Dedifferentiated amniotic fluid mesenchymal stem cell (primary cell): ENCODE results near the gene AFTPH.

Source experiments
- DNase-seq: peaks from one replicate; pipeline ENCODE4 v3.0.0-alpha.2; 2016; ENCODE audit errors: extremely low spot score

The AFTPH gene

GRCh38 chr2:64612575-64613195 lies 88.6 kb downstream of the AFTPH start:
- DNase-seq = no peak

DNA sequence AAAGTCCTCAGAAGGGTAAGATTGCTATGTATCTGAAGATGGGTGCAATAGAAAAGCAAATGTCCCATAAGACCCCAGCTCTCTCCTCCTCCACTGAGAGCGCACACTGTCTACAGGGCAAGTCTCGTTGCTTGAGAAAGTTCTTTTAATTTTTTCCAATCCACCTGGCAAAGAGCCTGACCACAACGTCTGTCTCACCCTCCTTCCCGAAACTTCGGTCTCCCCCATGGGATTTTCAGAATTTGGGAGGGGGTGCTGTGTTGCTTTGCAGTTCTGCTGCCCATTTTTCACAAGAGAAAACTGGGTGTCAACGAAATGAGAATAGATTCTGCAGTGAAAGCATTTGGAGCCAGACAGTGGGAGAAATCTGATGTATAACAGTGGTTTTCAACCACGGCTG lies 89.1 kb downstream of the AFTPH start:
- DNase-seq = no peak

DNA sequence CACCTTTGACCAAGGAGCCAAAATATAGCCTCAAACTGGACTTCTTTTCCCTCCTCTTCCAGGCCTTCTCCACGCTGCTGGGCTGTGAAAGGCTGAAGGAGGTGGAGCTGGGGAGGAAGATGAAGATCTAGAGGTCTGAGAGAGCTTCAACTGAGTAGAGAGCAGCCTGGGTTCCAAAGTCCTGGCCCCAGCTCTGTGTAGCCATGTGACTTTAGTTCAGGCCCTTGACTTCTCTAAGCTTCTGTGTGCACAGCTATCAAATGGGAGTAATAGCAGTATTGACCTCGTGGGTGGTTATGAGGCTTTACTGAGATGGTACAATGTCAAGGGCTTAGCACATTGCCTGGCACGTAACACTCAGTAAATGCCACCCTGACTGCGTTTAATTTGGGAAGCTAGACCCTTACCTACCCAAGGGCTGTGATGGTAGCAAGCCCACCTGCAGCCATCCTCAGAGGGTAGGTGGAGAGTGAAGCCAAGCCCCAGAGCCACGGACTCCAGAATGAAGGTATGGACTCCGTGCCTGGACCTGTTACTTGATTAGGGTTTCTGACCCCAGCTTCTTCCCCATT lies 91.2 kb downstream of the AFTPH start:
- DNase-seq = no peak

DNA sequence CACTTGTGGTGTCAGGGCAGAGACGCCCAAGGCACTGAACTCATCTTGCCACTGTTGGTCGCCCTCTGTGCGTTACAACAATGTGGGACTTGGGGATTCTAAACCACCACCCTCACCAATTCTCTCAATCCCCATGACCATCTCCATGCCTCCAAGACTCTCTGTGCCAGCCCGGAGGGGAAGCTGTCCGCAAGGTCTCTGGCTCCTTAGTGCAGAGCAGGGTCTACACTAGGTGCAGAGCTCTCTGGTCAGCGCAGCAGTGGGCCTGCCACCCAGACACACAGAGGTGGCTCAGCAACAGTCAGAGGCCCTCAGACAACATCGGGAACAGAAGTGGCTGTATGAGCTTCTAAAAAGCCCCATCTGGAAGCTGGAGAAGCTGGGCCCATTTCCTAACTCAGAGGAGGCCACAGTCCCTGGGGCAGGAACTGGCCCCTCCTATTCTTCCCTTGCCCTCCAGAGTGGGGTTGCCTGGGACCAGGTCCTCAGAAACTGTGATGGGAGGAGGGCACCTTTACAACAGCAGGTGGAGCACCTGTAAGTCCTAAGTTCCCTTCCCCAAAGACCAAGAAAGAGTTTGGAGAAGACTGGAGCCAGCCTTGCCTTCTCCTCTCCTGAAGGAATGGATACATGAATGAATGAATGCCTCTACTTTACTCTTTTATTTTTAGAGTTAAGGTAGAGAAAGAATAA lies 91.9 kb downstream of the AFTPH start:
- no peak for DNase-seq

GRCh38 chr2:64617631-64618151 lies 93.6 kb downstream of the AFTPH start:
- DNase-seq = no peak

DNA sequence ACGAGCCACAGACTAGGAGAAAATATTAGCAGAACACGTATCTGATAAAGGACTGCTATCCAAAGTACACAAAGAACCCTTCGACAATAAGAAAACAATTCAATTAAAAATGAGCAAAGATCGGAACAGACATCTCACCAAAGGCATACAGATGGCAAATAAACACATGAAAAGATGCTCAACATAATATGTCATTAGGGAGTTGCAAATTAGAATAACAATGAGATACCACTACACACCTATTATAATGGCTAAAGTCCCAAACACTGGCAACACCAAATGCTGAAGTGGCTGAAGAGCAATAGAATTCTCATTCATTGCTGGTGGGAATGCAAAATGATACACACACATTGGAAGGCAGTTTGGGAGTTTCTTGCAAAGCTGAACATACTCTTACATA lies 96.5 kb downstream of the AFTPH start:
- no peak for DNase-seq

DNA sequence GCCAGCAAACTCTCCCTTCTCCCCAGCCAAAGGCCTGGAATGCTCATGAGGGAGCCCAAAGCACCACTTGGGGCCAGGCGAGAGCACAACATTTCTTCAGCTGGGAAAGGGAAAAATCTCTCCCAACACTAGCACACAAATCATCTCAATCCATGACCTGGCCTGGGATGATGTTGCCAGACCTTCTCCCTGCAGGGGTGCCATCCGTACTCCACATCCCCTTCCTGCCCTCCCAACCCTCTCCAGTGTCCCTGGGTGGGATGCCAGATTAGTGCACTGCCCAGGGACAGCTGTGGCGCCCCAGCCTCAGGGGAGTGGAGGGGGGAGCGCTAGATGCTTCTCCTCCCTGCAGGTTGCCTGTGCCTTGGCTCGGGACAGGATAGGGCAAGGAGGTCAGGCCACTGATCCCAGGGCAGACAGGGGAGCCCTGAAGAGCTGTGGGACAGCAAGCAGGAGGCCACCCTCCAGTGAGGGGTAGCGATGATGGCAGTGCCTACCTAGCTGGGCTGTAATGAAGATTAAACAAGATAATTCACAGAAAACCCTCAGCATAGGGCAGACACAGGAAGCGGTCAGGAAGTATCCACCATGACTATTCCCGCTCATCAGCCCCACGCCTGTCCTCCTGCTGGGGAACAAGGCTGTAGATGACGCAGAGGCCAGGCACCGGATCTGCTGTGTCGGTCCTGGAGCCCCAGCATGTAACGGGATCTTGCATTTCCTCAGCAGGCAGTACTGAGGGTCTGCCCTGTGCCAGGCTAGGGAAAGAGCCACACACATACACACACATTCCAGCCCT lies 98.5 kb downstream of the AFTPH start:
- DNase-seq = no peak

DNA sequence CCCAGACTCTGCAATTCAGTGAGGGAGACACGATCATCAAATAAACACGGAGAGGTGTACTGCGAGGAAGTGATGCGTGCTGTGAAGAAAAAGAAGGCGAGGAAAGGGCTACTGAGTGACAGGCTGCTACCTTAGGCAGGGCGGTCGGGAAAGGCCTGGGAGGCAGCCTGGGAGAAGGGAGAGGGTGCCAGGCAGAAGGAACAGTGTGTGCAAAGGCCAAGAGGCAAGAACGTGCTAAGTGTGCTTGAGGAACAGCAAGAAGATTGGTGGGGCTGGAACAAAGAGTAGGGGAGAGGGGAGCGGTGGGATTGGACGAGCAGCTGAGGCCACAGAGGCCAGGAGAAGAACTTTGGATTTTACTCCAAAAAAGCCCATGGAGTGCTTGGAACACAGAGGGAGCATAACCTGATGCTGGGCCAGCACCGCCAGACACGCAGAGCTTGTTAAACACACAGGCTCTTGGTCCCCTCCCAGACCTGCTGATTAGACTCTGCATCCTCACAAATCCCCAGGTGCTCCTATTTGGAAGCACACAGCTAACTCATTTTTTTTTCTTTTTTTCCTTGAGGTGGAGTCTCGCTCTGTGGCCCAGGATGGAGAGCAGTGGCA lies 99.2 kb downstream of the AFTPH start:
- no peak for DNase-seq

DNA sequence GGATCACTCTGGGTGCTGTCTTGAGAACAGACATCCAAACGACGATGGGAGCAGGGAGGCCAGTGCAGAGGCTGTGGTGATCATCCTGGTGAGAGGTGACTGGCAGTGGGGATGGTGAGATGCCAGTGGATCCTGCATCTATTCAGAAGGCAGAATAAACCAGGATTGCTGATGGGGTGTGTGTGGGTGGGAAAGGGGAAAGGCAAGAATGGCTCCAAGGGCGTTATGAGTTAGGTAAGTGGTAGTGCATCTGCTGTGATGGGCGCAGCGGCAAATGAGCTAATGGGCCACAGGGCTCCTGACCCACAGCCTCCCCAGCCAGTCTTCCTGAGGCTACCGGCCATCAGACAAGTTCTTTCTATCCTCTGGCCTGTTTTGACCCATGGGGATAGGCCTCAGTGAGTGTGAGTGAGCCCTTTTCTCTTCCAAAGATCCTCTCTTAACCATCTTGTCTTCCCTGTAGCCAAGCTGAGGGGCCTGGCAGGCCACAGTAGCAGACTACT lies 100.0 kb downstream of the AFTPH start:
- DNase-seq = no peak

- no peak for DNase-seq
These were observed 100.7 kb downstream of the AFTPH start for GRCh38 chr2:64624862-64625261.

- no peak for DNase-seq
These were observed 101.4 kb downstream of the AFTPH start for GRCh38 chr2:64625299-64626145.

DNA sequence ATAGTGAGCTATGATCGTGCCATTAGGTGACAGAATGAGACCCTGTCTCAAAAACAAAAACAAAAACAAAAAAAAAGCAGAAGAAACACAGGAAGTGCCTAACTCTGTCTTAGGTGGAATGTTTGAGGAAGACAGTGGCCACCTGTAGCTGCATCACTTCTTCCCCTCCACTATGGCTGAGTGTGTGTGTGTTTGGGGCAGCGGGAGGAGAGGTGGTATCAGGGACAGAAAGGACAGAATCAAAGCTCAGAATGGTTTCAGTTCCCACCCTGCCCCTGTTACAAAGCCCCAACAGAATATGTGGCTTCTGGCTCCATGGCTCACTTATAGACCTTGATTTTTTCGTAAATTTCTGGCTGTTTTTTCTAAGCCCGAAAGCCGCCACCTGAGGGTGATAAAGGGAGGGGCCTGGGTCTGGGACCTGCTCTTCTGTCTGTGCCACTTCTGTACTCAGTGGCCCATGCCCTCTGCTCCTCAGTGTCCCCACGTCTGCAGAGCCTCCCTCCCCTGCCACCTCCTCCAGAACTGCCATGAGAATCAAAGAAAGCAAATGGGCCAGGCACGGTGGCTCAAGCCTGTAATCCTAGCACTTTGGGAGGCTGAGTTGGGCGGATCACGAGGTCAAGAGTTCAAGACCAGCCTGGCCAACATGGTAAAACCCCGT lies 102.2 kb downstream of the AFTPH start:
- DNase-seq = no peak

DNA sequence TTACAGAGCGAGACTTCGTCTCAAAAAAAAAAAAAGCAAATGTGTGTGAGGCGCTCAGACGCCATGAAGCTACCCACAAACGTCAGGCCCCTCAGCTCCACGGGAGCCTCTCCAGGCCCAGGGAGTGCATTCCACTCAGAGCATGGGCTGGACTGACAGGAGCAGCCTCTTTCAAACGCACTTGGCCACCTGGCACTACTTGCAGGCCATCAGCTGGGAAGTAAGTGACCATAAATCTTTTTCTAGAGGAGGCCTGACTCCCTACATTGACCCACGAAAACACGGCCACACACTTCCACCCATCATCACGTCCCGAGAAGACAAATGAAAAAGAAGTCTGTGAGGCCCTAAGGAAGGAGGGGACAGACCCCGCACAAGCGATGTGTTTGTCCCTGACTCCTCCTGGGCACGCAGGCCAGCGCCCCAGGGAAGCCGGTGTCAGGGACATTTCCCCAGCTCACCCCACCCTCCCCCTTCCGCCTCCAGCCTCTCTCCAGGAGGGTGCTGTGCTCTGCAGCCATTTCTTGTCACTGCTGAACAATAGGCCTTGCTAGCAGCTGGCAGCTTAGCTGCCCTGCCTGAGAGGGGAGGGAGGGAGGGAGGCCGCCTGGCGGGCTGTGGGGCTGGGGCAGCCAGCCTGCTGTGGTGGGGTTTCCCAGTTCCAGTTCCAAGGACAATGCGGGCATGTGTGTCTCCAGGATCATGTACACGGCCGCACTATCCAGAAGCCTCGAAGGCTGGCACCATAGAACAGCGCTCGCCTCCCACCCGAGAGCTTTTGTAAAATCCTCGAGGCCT lies 103.0 kb downstream of the AFTPH start:
- DNase-seq = no peak

GRCh38 chr2:64627860-64628841 lies 104.0 kb downstream of the AFTPH start:
- DNase-seq = no peak

- DNase-seq = no peak
These were observed 105.2 kb downstream of the AFTPH start for GRCh38 chr2:64629329-64629781.

DNA sequence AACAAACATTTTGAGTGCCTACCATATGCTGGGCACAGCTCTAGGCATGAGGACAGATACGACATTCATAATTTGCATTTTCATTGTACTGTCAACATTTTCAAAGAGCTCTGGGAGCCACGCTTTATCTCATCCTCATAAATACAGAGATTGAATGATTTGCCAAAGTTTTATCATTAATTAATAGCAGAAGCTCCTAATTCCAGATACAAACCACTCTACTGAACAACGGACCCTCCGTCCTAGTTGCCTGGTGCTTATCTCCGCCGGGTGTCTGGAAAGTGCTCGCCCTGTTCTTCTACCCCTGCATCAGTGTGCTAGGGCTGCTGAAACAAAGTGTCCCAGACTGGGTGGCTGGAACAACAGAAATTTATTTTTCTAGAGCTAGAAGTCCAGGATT lies 105.7 kb downstream of the AFTPH start:
- no peak for DNase-seq

GRCh38 chr2:64630752-64631151 lies 106.6 kb downstream of the AFTPH start:
- DNase-seq = no peak

DNA sequence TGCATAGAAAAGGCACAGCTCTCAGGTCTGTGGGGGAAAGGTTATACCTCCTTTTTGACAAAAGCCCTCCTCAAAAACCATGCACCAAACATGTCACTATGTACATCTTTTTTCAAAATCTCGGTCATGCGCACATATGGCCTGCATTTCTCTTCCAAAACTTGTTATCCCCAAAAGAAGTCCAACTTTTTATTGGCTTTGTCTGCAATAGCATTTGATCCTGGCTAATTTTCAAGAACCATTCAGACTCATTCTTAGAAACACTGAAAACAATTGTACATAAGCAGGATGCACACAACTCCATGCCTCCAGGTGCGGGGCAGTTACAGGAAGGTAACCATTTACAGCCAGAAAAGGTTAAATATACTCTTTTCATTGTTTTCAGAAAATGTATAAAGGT lies 107.6 kb downstream of the AFTPH start:
- DNase-seq = no peak
